ENCODE measurements around the gene PPP1R14B.

PPP1R14B gene

DNA sequence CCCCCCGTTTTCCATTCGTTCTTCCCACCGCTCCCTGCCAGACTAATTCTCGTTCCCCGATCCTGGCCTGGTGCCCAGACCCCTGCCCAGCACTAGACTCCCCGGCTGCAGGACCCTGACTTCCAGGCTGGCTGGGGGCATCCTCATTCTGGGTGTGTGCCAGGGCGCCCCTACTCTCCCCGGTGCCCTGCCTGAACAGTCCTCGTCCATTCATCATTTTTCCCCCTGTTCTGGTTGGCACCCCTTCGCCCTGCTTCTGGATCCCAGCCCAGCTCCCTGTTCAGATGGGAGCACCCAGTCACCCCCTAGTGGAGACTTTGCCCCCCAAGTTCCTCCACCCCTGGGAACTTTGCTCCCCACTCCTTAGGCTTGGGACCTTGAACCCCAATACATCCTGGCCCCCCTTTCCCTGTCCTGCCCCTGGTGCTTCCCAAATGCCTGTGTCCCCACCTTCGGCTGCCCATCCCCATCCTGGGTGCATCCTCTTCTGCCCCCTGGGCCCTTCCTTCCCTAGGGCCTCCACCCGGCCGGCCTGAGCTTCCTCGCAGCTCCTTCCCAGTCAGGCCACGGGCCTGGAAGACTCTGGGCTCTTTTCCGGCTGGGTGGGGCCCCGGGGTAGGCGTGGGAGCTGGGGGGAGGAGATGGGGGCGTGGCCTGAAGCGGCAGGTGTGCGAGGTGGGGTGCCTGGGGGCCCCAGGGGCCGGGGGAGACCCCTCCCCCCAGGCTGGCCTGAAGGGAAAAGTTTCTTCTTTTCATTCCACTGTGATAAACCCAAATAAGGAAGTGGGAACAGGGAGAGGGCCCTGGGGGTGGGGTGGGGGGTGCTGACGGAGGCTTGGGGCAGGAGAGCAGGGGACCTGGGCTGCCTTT is 5.5 kb upstream of the PPP1R14B start:
- DNase-seq: peak in 1 of 2 donors; percentile 86
- Histone ChIP-seq H3K27me3 (no peaks in the 10 kb centered on the region), H3K27ac (peak overlapping the region; percentile 82), H3K9me3 (no peaks in the 10 kb centered on the region), H3K36me3 (peaks cover 8 to 32% (median 28%) of the 10 kb centered on the region in 3 donors), H3K4me3 (peak overlapping the region; percentile 81 to 96), H3K4me1 (peaks cover 0 to 43% (median 37%) of the 10 kb centered on the region in 4 donors)
- intact Hi-C loops (cut with DNase I; ENCODE audit: low total_unique reads): no loop called here
- TF ChIP-seq, protein P1, sequence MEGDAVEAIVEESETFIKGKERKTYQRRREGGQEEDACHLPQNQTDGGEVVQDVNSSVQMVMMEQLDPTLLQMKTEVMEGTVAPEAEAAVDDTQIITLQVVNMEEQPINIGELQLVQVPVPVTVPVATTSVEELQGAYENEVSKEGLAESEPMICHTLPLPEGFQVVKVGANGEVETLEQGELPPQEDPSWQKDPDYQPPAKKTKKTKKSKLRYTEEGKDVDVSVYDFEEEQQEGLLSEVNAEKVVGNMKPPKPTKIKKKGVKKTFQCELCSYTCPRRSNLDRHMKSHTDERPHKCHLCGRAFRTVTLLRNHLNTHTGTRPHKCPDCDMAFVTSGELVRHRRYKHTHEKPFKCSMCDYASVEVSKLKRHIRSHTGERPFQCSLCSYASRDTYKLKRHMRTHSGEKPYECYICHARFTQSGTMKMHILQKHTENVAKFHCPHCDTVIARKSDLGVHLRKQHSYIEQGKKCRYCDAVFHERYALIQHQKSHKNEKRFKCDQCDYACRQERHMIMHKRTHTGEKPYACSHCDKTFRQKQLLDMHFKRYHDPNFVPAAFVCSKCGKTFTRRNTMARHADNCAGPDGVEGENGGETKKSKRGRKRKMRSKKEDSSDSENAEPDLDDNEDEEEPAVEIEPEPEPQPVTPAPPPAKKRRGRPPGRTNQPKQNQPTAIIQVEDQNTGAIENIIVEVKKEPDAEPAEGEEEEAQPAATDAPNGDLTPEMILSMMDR (IDR thresholded peaks at IDR 0.05): peak in 1 of 2 experiments; percentile 10

DNA sequence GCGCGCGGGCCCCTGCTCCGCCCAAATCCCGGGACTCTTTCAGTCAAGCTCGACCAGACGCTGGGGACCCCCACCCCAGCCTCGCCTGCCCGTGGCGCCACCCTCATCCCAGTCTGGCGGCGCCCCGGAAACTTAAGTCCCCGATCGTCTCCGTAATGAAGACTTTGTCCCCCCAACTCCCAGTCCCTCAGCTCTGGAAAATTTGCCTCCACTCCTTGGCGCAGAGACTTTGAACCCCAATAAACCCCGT is 4.9 kb upstream of the PPP1R14B start:
- Histone ChIP-seq H3K27ac (peak overlapping the region; percentile 82), H3K4me3 (peak overlapping the region; percentile 81 to 96), H3K4me1 (peaks cover 0 to 43% (median 37%) of the 10 kb centered on the region in 4 donors), H3K9me3 (no peaks in the 10 kb centered on the region), H3K36me3 (peaks cover 8 to 26% (median 24%) of the 10 kb centered on the region in 3 donors), H3K27me3 (no peaks in the 10 kb centered on the region)
- intact Hi-C loops (cut with DNase I; ENCODE audit: low total_unique reads): no loop called here
- TF ChIP-seq, protein P1 (IDR thresholded peaks at IDR 0.05): no peak
- DNase-seq: no peak

DNA sequence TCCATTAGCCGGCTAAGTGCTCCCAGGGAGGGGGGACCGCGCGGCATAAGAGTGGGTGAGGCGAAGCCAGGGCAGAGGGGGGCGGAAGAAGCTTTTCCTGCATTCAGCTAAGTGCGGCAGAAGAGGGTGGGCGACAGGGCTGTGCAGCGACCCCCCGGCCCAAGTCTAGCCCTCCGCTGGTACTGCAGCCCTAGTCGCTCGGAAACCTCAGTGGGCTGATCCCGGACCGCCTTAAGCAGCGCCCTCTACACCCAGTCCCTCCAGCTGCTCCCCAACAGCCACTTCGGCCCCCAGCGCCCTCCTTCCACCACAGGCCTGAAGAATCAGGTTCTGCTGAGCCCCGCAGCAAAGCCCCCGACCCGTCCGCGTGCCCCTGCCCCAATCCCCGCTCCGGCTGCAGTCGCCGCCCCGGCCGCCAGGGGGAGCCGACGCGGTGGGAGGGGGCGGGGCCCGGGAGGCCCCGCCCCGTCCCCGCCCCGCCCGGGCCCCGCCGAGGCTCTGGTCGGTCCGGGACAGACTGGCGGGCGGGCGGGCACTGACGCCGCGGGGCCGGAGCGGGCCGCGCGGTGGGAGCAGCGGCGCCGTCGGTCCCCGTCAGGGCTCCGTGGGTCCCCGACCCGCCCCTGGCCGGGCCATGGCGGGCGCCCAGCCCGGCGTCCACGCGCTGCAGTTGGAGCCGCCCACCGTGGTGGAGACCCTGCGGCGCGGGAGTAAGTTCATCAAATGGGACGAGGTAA is 4.4 kb upstream of the PPP1R14B start, which contains the start of gene PLCB3:
TSS of gene PLCB3 (plus strand) at position 515 of the 737 bp plus-strand sequence. CDS start at position 635, 120 bp downstream.
- Histone ChIP-seq H3K27me3 (no peaks in the 10 kb centered on the region), H3K9me3 (no peaks in the 10 kb centered on the region), H3K4me3 (peak within 1 kb of the TSS; percentile 81 to 96), H3K4me1 (peaks cover 0 to 43% (median 37%) of the 10 kb centered on the region in 4 donors), H3K36me3 (peaks cover 3 to 21% (median 19%) of the 10 kb centered on the region in 3 donors), H3K27ac (peak within 1 kb of the TSS; percentile 82)
- TF ChIP-seq, protein P1 (IDR thresholded peaks at IDR 0.05): peak; percentile 75 to 90
- no peak for DNase-seq
- intact Hi-C loops (cut with DNase I; ENCODE audit: low total_unique reads): no loop called here

DNA sequence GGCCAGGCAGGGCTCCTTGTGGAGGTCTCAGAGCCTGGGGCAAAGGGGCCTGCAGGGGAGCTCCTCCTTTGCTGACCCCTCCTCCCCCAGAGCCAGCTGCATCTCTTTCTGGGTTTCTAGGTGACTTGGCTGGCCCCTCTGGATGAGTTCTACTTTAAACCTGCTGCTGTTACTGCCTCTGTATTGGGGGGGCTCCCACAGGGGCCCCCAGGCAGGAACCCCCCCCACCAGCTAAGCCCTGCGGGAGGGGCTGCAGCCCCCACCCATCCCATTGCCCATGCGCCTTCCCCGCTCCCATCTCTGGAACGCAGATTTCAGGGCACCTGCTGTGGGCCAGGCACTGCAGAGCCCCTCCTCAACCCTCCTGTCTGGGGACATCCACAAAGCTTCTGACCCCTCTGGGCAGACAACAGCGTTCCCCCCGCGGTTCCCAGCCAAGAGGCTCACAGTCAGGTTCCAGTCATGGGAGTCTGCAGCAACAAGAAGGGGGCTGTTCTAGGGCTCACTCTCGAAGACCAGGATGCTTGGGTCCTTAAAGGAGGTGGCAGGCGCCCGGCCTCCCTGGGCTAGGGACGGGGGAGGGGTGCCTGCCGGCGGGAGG is 3.8 kb upstream of the PPP1R14B start:
- peaks cover 0 to 50% (median 42%) of the 10 kb centered on the region in 4 donors for H3K4me1 ChIP-seq
- H3K4me3 ChIP-seq: peak overlapping the region; percentile 81 to 96
- DNase-seq: no peak
- no peaks in the 10 kb centered on the region for H3K9me3 ChIP-seq
- no peaks in the 10 kb centered on the region for H3K27me3 ChIP-seq
- TF ChIP-seq, protein P1 (IDR thresholded peaks at IDR 0.05): no peak
- H3K36me3 ChIP-seq: peaks cover 0 to 15% (median 12%) of the 10 kb centered on the region in 3 donors
- peak overlapping the region; percentile 82 for H3K27ac ChIP-seq
- intact Hi-C loops (cut with DNase I; ENCODE audit: low total_unique reads): no loop called here

DNA sequence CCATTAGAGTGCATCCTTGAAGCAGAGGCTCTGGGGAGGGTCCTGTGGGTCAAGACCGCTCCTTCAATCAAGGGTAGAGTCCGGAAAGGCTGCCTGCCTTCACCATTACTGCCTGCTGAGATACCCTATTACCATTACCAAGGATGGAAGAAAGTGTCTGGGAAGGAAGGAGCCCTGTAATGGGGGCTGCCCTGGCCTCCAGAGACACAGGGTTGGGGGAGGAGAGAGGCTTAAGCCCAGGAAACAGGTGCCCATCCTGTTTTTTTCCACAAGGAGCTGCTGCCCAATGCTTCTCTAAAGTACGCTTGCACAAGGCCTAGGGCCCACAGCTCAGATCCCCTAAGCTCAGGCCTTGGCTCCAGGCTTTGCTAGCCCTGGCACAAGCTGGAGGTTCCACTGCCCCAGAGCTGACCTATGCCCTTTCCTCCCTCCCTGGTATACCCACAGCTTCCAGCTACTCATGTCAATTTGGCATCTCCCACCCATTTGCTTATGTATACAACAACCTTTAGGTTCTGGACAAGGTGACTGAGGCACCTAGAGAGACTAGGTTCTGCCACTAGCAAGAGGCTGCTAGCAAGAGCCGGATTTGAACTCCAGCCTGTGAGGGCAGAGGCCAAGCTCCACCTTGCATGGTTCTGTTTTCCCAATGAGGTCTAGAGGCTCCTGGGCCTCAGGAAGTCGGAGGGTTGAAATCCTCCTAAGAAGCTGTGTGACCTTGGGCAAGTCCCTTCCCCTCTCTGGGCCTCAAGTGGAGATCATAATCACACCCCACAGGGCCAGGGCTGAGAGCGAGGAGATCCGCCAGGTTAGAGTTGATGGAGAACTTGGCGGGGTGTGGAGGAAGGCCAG is 3.0 kb upstream of the PPP1R14B start:
- H3K4me1 ChIP-seq: peaks cover 0 to 57% (median 49%) of the 10 kb centered on the region in 4 donors
- intact Hi-C loops (cut with DNase I; ENCODE audit: low total_unique reads): no loop called here
- no peak overlapping the region for H3K27ac ChIP-seq
- TF ChIP-seq, protein P1 (IDR thresholded peaks at IDR 0.05): no peak
- H3K36me3 ChIP-seq: peaks cover 0 to 7% (median 5%) of the 10 kb centered on the region in 3 donors
- no peak for DNase-seq
- no peak overlapping the region for H3K4me3 ChIP-seq
- H3K9me3 ChIP-seq: no peaks in the 10 kb centered on the region
- no peaks in the 10 kb centered on the region for H3K27me3 ChIP-seq
